K562 (cell line): ENCODE measurements around the gene RHD. TPM values are rescaled to one million over a fixed set of nuclear protein-coding genes. Genes with fewer than 3 reads are reported as not detected.
"Not testable (repeated sequence)": the region's sequence is repeated elsewhere in the genome, so short reads cannot be mapped to it uniquely, and the experiment has no call there.

ENCODE experiments used
- ATAC-seq: fragments of 200-7000 bp; cut with Tn5 transposase; 3 replicates; pipeline ENCODE4 v1.9.1; 2020; ENCODE audit warnings: moderate library complexity
- BruUV-seq: library from RNA; stranded (reverse); fragments of 400-500 nt; replicated peaks from 2 replicates; lab custom pipeline; 2021; lab: Mats Ljungman, UMichigan
- CTCF ChIA-PET: fragments of 300-600 bp; formaldehyde crosslinking; extraction: SDS; loops from one replicate; lab custom pipeline; 2021; ENCODE audit warnings: low intra/inter-chr PET ratio; lab: Yijun Ruan, JAX
- POLR2A ChIA-PET: fragments of 300-600, 350-650 bp; sonication (Branson Sonifier 250); formaldehyde crosslinking; extraction: SDS; loops from one replicate; lab custom pipeline; 2021; ENCODE audit warnings: antibody characterized with exemption, inconsistent platforms; lab: Yijun Ruan, JAX
- DNase-seq, 4 experiments: peaks; one replicate each; pipeline versions ENCODE4 v3.0.0 to v3.0.0-alpha.2; 2011 to 2018; ENCODE audit warnings: low spot score in 3 of 4, mixed read lengths in 3 of 4; ENCODE audit errors: extremely low read depth in 1 of 4
- FAIRE-seq: peaks from 2 replicates; lab custom pipeline; 2011; peaks lifted over from hg19 to GRCh38; lab: Jason Lieb, UNC
- H2AFZ ChIP-seq: 2 replicates; pipeline ENCODE4 v1.6.0; 2011; ENCODE audit warnings: low read depth, low read length, control low read depth, inconsistent platforms
- H3K27ac ChIP-seq: fragments of 200-600 bp; 3 replicates; pipeline ENCODE4 v1.8.0; 2011; ENCODE audit warnings: low read depth, mild to moderate bottlenecking, control low read depth, inconsistent platforms, low read length, moderate library complexity, mixed read lengths; ENCODE audit errors: extremely low read depth
- H3K27me3 ChIP-seq, 2 experiments: fragments of 300-600 bp in 1 of 2; 2 replicates in 1 of 2; 3 replicates in 1 of 2; pipeline versions ENCODE4 v1.6.0 to v1.8.0; 2011; ENCODE audit warnings: inconsistent platforms in 2 of 2, low read length in 2 of 2, mild to moderate bottlenecking in 1 of 2, mixed read lengths in 1 of 2, moderate library complexity in 1 of 2; ENCODE audit not compliant: control insufficient read depth in 2 of 2, insufficient read depth in 2 of 2
- H3K36me3 ChIP-seq: fragments of 300-600 bp; 3 replicates; pipeline ENCODE4 v1.8.0; 2011; ENCODE audit warnings: mild to moderate bottlenecking, low read length, inconsistent platforms; ENCODE audit not compliant: control insufficient read depth, insufficient read depth
- H3K4me1 ChIP-seq, 2 experiments: fragments of 200-600 bp in 1 of 2; replicated peaks in 1 of 2; 2 replicates in 1 of 2; 3 replicates in 1 of 2; pipeline versions ENCODE4 v1.5.1 to v1.8.0; 2011; ENCODE audit warnings: inconsistent platforms in 2 of 2, low read length in 2 of 2, mild to moderate bottlenecking in 1 of 2, mixed read lengths in 1 of 2, moderate library complexity in 1 of 2; ENCODE audit not compliant: control insufficient read depth in 2 of 2, insufficient read depth in 2 of 2
- H3K4me2 ChIP-seq: 2 replicates; pipeline ENCODE4 v1.6.1; 2011; ENCODE audit warnings: low read length, control low read depth, inconsistent platforms, mixed read lengths; ENCODE audit not compliant: insufficient read depth
- H3K4me3 ChIP-seq: fragments of 200-600 bp; sonication (generic), shearing (Covaris generic); 2 replicates; pipeline ENCODE4 v1.5.1; 2016; ENCODE audit warnings: control low read depth, inconsistent platforms
- H3K79me2 ChIP-seq: fragments of 200-600 bp; 3 replicates; pipeline ENCODE4 v1.8.0; 2011; ENCODE audit warnings: low read length, inconsistent platforms; ENCODE audit not compliant: control insufficient read depth, insufficient read depth
- H3K9ac ChIP-seq, 2 experiments: 2 replicates each; pipeline versions ENCODE4 v1.6.0 to v1.6.1; 2011; ENCODE audit warnings: low read depth in 2 of 2, low read length in 2 of 2, control low read depth in 1 of 2, inconsistent platforms in 1 of 2, mild to moderate bottlenecking in 1 of 2, mixed read lengths in 1 of 2; ENCODE audit not compliant: insufficient read depth in 1 of 2
- H3K9me1 ChIP-seq: one replicate; pipeline ENCODE4 v1.6.0; 2011; ENCODE audit warnings: inconsistent platforms, mild to moderate bottlenecking, low read length, moderate library complexity; ENCODE audit not compliant: control insufficient read depth, insufficient read depth
- H3K9me3 ChIP-seq: replicated peaks from 2 replicates; pipeline ENCODE4 v1.5.1; 2011; ENCODE audit warnings: low read depth, low read length, inconsistent platforms; ENCODE audit not compliant: control insufficient read depth, insufficient read depth
- H4K20me1 ChIP-seq: replicated peaks from 2 replicates; pipeline ENCODE4 v1.6.1; 2011; ENCODE audit warnings: low read length, inconsistent platforms, mixed read lengths; ENCODE audit not compliant: control insufficient read depth, insufficient read depth
- SMARCC2 ChIP-seq: fragments of 450-650 bp; IDR thresholded peaks from 2 replicates; pipeline ENCODE4 v1.6.1; 2017; ENCODE audit warnings: antibody characterized with exemption, moderate library complexity, mild to moderate bottlenecking, low read depth
- SMARCE1 ChIP-seq: fragments of 450-650 bp; IDR thresholded peaks from 2 replicates; pipeline ENCODE4 v1.7.1; 2016; ENCODE audit warnings: mild to moderate bottlenecking
- WGBS: fragments of 100-300 bp; shearing (Covaris generic); methylation state at CpG from one replicate; pipeline ENCODE4 v1.1.6; 2016; ENCODE audit warnings: low coverage, mixed read lengths; ENCODE audit not compliant: insufficient coverage; ENCODE audit errors: missing lambda C conversion rate; 5-methylcytosine and 5-hydroxymethylcytosine counted together
- in situ Hi-C: fragments of 300-500 bp; cut with MboI; formaldehyde crosslinking; loops from 4 replicates; pipeline ENCODE4 v1.15.0; 2018; ENCODE audit warnings: inconsistent platforms, mixed read lengths
- intact Hi-C: fragments of 100-400 bp; cut with micrococcal nuclease; formaldehyde crosslinking; loops from 2 replicates; pipeline ENCODE4 v1.14.2; 2022
- polyA plus RNA-seq, 8 experiments: library from polyadenylated mRNA; depleted of rRNA in 4 of 8; stranded (reverse) in 5 of 8; unstranded in 3 of 8; fragments of >200 nt; fragmentation: Nextera tagmentation in 2 of 8; fragmentation: Illumina TruSeq in 1 of 8; extraction: Ambion mirVana in 2 of 8; extraction: Trizol in 1 of 8; gene quantifications; 2 replicates each; pipeline versions ENCODE4 v1.2.1 to v1.2.3, GENCODE V29; 2011 to 2014; ENCODE audit warnings: inconsistent platforms in 1 of 8, missing spikeins in 1 of 8
- total RNA-seq, 7 experiments: library from RNA; depleted of rRNA in 6 of 7; stranded (reverse); fragments of >200 nt in 6 of 7; fragmentation: Illumina TruSeq in 2 of 7; extraction: Trizol in 2 of 7; gene quantifications; 2 replicates each; pipeline versions ENCODE4 v1.2.1 to v1.2.3, GENCODE V29; 2011 to 2021; ENCODE audit warnings: low replicate concordance in 1 of 7

RHD gene
- total and polyA plus RNA-seq, 9 of the 15 experiments (the other 6 are each of a cell fraction or from before 2014, with no cell fraction given) = 8.8 to 32.4 (median 15.0) TPM

DNA sequence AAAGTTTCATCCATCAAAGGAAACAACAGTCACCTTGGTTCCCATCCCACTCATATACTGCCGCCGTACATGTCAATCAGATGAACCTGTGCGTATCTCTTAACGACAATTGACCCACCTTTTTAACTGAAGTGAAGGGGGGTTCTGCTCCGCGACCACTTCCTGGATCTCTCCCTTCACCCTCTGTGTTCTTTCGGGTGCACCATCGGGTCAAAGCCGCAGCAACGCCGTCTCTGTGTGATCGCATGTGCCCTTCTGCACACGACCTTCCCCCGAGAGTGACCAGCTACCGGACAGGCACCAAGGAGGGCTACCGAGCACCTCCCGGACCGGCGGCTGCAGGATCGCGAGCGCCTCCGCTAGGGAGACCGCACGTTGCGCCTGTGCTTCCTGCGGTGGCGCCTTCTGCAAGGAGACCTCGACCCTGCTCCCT lies 64.6 kb downstream of the RHD start (continued):
- TF ChIP-seq SMARCE1 = 0 out of 2 replicates have a peak, but pooled peaks have one; percentile 30
- 0 out of 2 replicates have a peak, but pooled peaks have one; percentile 52 for TF ChIP-seq SMARCC2

- under 1% methylated on average over 21 of the region's 39 CpGs for WGBS
- Histone ChIP-seq H3K9ac (peak overlapping the region; percentile 80 to 92), H3K4me2 (peak overlapping the region; percentile 90; the same call in 1 of the 2 replicates), H3K36me3 (peaks cover 19% of the 10 kb centered on the region; the same call in 2 of the 3 replicates), H3K79me2 (peaks cover 58% of the 10 kb centered on the region), H2AFZ (peak overlapping the region; percentile 92), H3K4me3 (peak overlapping the region; percentile 92), H3K27ac (peak overlapping the region; percentile 96)
- CTCF ChIA-PET, in situ Hi-C loops, H3K9me1 ChIP-seq, H4K20me1 ChIP-seq, POLR2A ChIA-PET, H3K4me1 ChIP-seq, DNase-seq, H3K27me3 ChIP-seq, BruUV-seq, intact Hi-C loops, H3K9me3 ChIP-seq: not testable (repeated sequence)
- FAIRE-seq (peak; percentile 44), ATAC-seq (peak; percentile 77)
Measured at GRCh38 chr1:25337483-25338187, 65.3 kb downstream of the RHD start.
